OCI-LY3 (cell line): ENCODE data around the gene EBI3.
"Not testable (repeated sequence)": the region's sequence is repeated elsewhere in the genome, so short reads cannot be mapped to it uniquely, and the experiment has no call there.

Experiments used
- EZH2phosphoT487 ChIP-seq: fragments of 200-600 bp; shearing (Covaris generic); IDR thresholded peaks from 2 replicates; pipeline ENCODE4 v1.6.1; 2018; ENCODE audit warnings: antibody characterized with exemption, mixed run types, low read depth
- TF ChIP-seq, protein P1 (sequence below): fragments of 200-600, 300-600 bp; sonication (generic); IDR thresholded peaks from 2 replicates; pipeline ENCODE4 v1.5.1; 2014; ENCODE audit warnings: antibody characterized with exemption, low read length, low read depth

DNA sequence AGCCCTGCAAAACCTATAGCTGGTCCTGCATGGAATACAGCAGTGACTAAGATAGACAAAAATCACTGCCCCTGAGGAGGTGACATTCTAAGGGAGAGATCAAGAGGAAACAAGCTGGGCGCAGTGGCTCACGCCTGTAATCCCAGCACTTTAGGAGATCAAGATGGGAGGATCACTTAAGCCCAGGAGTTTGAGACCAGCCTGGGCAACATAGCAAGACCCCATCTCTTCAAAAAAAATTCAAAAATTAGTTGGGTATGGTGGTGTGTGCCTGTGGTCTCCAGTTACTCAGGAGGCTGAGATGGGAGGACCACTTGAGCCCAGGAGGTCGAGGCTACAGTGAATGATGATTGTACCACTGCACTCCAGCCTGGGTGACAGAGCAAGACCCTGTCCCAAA, 36.8 kb upstream of the EBI3 start:
- TF ChIP-seq, protein P1, sequence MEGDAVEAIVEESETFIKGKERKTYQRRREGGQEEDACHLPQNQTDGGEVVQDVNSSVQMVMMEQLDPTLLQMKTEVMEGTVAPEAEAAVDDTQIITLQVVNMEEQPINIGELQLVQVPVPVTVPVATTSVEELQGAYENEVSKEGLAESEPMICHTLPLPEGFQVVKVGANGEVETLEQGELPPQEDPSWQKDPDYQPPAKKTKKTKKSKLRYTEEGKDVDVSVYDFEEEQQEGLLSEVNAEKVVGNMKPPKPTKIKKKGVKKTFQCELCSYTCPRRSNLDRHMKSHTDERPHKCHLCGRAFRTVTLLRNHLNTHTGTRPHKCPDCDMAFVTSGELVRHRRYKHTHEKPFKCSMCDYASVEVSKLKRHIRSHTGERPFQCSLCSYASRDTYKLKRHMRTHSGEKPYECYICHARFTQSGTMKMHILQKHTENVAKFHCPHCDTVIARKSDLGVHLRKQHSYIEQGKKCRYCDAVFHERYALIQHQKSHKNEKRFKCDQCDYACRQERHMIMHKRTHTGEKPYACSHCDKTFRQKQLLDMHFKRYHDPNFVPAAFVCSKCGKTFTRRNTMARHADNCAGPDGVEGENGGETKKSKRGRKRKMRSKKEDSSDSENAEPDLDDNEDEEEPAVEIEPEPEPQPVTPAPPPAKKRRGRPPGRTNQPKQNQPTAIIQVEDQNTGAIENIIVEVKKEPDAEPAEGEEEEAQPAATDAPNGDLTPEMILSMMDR = not testable (repeated sequence)
- TF ChIP-seq EZH2phosphoT487 = not testable (repeated sequence)
